Effector memory CD4-positive, alpha-beta T cell (primary cell): ENCODE data around the gene ERVV-1.
A peak's percentile ranks its signal among the peaks of the same experiment; 100 is the strongest.
"Not testable (repeated sequence)": the region's sequence is repeated elsewhere in the genome, so short reads cannot be mapped to it uniquely, and the experiment has no call there.

Source experiments
- DNase-seq, 3 donors: peaks; one replicate each; pipeline ENCODE4 v3.0.0-alpha.2; 2020
- H3K27ac ChIP-seq: 2 replicates; pipeline ENCODE4 v1.7.0; 2013; ENCODE audit warnings: mild to moderate bottlenecking, low read length, moderate library complexity; ENCODE audit not compliant: insufficient read depth, poor library complexity, severe bottlenecking
- H3K27me3 ChIP-seq: replicated peaks from 2 replicates; pipeline ENCODE4 v1.7.0; 2013; ENCODE audit warnings: mild to moderate bottlenecking, low read length; ENCODE audit not compliant: insufficient read depth, control insufficient read depth, poor library complexity, severe bottlenecking
- H3K36me3 ChIP-seq: 2 replicates; pipeline ENCODE4 v1.7.0; 2013; ENCODE audit warnings: mild to moderate bottlenecking, low read length, moderate library complexity; ENCODE audit not compliant: control insufficient read depth, insufficient read depth
- H3K4me1 ChIP-seq: 2 replicates; pipeline ENCODE4 v1.7.0; 2013; ENCODE audit warnings: low read length, mild to moderate bottlenecking; ENCODE audit not compliant: control insufficient read depth, insufficient read depth, poor library complexity, severe bottlenecking
- H3K4me3 ChIP-seq: 2 replicates; pipeline ENCODE4 v1.7.0; 2013; ENCODE audit warnings: low read length, low read depth, mild to moderate bottlenecking; ENCODE audit not compliant: insufficient read depth, poor library complexity, severe bottlenecking
- H3K9me3 ChIP-seq: 2 replicates; pipeline ENCODE4 v1.7.0; 2013; ENCODE audit warnings: mild to moderate bottlenecking, low read length, moderate library complexity; ENCODE audit not compliant: control insufficient read depth
- total RNA-seq, 3 donors: gene quantifications; one replicate each; lab custom pipeline; 2026; lab: John Stamatoyannopoulos, UW

ERVV-1 gene, protein sequence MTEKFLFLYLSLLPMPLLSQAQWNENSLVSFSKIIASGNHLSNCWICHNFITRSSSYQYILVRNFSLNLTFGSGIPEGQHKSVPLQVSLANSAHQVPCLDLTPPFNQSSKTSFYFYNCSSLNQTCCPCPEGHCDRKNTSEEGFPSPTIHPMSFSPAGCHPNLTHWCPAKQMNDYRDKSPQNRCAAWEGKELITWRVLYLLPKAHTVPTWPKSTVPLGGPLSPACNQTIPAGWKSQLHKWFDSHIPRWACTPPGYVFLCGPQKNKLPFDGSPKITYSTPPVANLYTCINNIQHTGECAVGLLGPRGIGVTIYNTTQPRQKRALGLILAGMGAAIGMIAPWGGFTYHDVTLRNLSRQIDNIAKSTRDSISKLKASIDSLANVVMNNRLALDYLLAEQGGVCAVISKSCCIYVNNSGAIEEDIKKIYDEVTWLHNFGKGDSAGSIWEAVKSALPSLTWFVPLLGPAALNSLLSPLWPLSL
- 0 reads per million in 3 donors for total RNA-seq

GRCh38 chr19:53013621-53014020, at the start of gene ERVV-1:
Gene ERVV-1 (plus strand): TSS chr19:53013921. CDS start chr19:53014091, 170 bp downstream.
- H3K4me3 ChIP-seq = no peak within 1 kb of the TSS
- H3K27me3 ChIP-seq = no peaks in the 10 kb centered on the region
- H3K9me3 ChIP-seq = no peaks in the 10 kb centered on the region
- no peak for DNase-seq
- H3K27ac ChIP-seq = no peak within 1 kb of the TSS
- no peaks in the 10 kb centered on the region for H3K4me1 ChIP-seq
- H3K36me3 ChIP-seq = no peaks in the 10 kb centered on the region

GRCh38 chr19:52967772-52968171, 45.9 kb upstream of the ERVV-1 start:
- peaks cover 7% of the 10 kb centered on the region for H3K4me1 ChIP-seq
- no peak overlapping the region for H3K4me3 ChIP-seq
- peaks cover 3% of the 10 kb centered on the region for H3K9me3 ChIP-seq
- H3K27me3 ChIP-seq = no peaks in the 10 kb centered on the region
- DNase-seq = no peak
- H3K36me3 ChIP-seq = peaks cover 5% of the 10 kb centered on the region
- no peak overlapping the region for H3K27ac ChIP-seq

- H3K36me3 ChIP-seq = peaks cover 10% of the 10 kb centered on the region
- no peaks in the 10 kb centered on the region for H3K27me3 ChIP-seq
- H3K4me1 ChIP-seq = no peaks in the 10 kb centered on the region
- H3K9me3 ChIP-seq = no peaks in the 10 kb centered on the region
- H3K4me3 ChIP-seq = no peak overlapping the region
- H3K27ac ChIP-seq = no peak overlapping the region
- DNase-seq = no peak
Observed at GRCh38 chr19:52981329-52981728, 32.4 kb upstream of the ERVV-1 start.

GRCh38 chr19:52983167-52983566, 30.6 kb upstream of the ERVV-1 start:
- H3K27me3 ChIP-seq, H3K27ac ChIP-seq, DNase-seq, H3K4me1 ChIP-seq, H3K36me3 ChIP-seq, H3K4me3 ChIP-seq, H3K9me3 ChIP-seq: not testable (repeated sequence)

DNA sequence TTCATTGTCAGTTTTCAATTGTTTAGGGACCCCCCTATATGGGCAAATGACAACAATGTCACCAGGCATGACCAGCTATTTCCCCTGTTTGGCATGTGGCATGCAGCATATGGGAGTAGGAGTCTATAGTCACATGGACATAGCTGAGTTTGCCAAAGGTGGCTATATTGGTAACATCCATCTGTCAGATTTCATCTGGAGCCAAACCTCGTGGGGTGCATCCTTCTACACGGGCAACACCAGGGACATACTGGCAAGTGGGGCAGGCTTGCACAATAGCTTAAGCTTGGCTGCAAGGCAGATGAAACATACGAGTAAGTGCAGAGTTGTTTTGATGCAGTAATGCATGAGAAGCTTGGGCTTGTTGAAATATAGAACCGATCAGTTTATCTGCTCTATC, 26.5 kb upstream of the ERVV-1 start:
- Histone ChIP-seq H3K36me3 (peaks cover 10% of the 10 kb centered on the region), H3K9me3 (no peaks in the 10 kb centered on the region), H3K27me3 (no peaks in the 10 kb centered on the region), H3K4me1 (no peaks in the 10 kb centered on the region), H3K4me3 (no peak overlapping the region), H3K27ac (no peak overlapping the region)
- no peak for DNase-seq

- H3K36me3 ChIP-seq = peaks cover 10% of the 10 kb centered on the region
- no peak overlapping the region for H3K27ac ChIP-seq
- H3K4me1 ChIP-seq = peaks cover 6% of the 10 kb centered on the region
- H3K27me3 ChIP-seq = no peaks in the 10 kb centered on the region
- no peaks in the 10 kb centered on the region for H3K9me3 ChIP-seq
- DNase-seq = no peak
- no peak overlapping the region for H3K4me3 ChIP-seq
Observed at GRCh38 chr19:52988506-52988905, 25.2 kb upstream of the ERVV-1 start.

- Histone ChIP-seq H3K4me3 (no peak overlapping the region), H3K27me3 (no peaks in the 10 kb centered on the region), H3K36me3 (peaks cover under 1% of the 10 kb centered on the region), H3K9me3 (no peaks in the 10 kb centered on the region), H3K27ac (no peak overlapping the region), H3K4me1 (peaks cover 12% of the 10 kb centered on the region)
- no peak for DNase-seq
Observed at GRCh38 chr19:52990759-52991418, 22.8 kb upstream of the ERVV-1 start.

- no peaks in the 10 kb centered on the region for H3K27me3 ChIP-seq
- no peak for DNase-seq
- H3K36me3 ChIP-seq = no peaks in the 10 kb centered on the region
- no peak overlapping the region for H3K27ac ChIP-seq
- H3K4me1 ChIP-seq = peaks cover 12% of the 10 kb centered on the region
- H3K9me3 ChIP-seq = no peaks in the 10 kb centered on the region
- no peak overlapping the region for H3K4me3 ChIP-seq
Observed at GRCh38 chr19:52991484-52991883, 22.2 kb upstream of the ERVV-1 start.

DNA sequence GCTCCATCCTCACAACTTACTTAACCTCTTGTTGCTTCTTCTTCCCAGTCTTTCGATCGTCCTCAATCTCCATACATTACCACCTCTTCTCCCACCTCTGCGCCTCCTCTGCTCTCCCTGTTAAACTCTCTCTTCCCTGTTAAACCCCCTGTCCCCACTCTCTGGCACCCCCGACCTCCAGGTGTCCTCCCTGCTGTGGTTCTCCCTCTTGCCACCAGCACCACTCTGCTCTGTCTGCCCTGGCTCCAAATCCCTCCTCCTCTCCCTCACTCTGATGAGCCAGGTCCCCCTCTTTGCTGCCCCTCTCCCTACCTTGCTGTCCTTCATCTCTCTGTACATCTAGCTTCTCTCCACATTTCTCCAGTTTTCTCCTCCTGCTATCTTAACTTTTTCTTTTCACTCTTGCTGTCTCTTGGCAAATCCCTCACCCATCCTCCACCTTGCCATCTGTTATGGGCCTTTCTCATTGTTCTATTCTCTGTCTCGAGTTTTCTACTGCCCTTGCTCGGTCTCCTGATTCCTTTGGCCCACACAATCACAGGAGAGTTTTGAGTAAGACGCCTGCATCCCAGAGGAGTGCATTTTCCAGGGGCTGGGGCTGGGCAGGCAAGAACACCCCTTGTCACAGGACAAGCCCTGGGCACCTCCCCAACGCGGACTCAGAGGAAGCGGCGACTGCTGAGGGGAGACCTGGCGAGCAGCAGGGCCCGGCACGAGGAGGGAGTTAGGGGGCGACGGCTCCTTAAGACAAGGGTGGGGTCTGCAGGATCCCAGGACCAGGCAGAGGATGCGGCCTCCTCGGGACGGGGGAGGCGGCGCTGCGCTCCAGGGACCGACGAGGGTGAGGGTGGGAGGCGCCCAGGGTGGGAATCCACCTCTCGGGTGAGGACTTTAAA, 21.4 kb upstream of the ERVV-1 start:
- DNase-seq = no peak
- Histone ChIP-seq H3K27ac (no peak overlapping the region), H3K27me3 (no peaks in the 10 kb centered on the region), H3K4me3 (peak overlapping the region; percentile 49), H3K9me3 (no peaks in the 10 kb centered on the region), H3K36me3 (no peaks in the 10 kb centered on the region), H3K4me1 (peaks cover 12% of the 10 kb centered on the region)
